DND-41 (cell line): ENCODE data around the gene C1orf185.

Experiments
- EZH2 ChIP-seq: IDR thresholded peaks from 3 replicates; pipeline ENCODE4 v1.6.1; 2012; ENCODE audit warnings: borderline replicate concordance, low read depth, mild to moderate bottlenecking, moderate library complexity, low read length, inconsistent platforms; ENCODE audit not compliant: severe bottlenecking
- TF ChIP-seq, protein P1 (sequence below): IDR thresholded peaks from 2 replicates; pipeline ENCODE4 v1.5.1; 2012; ENCODE audit warnings: borderline replicate concordance, low read length, moderate library complexity, mild to moderate bottlenecking; ENCODE audit not compliant: poor library complexity, severe bottlenecking; ENCODE audit errors: extremely low read depth

DNA sequence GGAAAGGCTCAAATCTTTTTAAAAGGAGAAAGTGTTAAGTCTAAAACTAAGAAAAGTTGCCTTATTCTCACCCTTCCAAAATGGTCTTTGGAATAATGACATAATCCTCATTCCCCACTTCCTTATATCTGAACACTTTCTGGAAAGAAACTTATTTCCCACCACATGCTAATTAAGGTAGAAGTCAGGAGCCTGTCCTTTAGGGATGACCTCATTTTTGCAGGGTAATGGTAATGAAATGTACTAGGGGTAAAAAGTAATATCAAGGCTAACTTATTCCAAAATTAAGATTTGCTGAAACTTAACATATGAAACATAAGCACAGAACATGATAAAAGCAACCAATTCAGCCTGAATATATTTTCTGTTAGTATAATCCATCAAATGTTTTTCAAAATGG lies 29.4 kb upstream of the C1orf185 start:
- TF ChIP-seq, protein P1, sequence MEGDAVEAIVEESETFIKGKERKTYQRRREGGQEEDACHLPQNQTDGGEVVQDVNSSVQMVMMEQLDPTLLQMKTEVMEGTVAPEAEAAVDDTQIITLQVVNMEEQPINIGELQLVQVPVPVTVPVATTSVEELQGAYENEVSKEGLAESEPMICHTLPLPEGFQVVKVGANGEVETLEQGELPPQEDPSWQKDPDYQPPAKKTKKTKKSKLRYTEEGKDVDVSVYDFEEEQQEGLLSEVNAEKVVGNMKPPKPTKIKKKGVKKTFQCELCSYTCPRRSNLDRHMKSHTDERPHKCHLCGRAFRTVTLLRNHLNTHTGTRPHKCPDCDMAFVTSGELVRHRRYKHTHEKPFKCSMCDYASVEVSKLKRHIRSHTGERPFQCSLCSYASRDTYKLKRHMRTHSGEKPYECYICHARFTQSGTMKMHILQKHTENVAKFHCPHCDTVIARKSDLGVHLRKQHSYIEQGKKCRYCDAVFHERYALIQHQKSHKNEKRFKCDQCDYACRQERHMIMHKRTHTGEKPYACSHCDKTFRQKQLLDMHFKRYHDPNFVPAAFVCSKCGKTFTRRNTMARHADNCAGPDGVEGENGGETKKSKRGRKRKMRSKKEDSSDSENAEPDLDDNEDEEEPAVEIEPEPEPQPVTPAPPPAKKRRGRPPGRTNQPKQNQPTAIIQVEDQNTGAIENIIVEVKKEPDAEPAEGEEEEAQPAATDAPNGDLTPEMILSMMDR: no peak
- TF ChIP-seq EZH2: no peak
